B cell (primary cell): Measurements from ENCODE around the gene KRT75. TPM values are rescaled to one million over a fixed set of nuclear protein-coding genes. Genes with fewer than 3 reads are reported as not detected.

ENCODE experiments used
- ATAC-seq: fragments of 200-7000 bp; cut with Tn5 transposase; one replicate; pipeline ENCODE4 v1.10.0; 2021; ENCODE audit warnings: low read depth, mild to moderate bottlenecking, moderate number of reproducible peaks, moderate library complexity
- CTCF ChIA-PET: fragments of 350-600 bp; sonication (Branson Sonifier 250); formaldehyde crosslinking; loops from one replicate; lab custom pipeline; 2021; ENCODE audit warnings: antibody characterized with exemption, inconsistent platforms; lab: Charles Lee
- POLR2A ChIA-PET: fragments of 350-600 bp; sonication (Branson Sonifier 250); formaldehyde crosslinking; loops from one replicate; lab custom pipeline; 2021; ENCODE audit warnings: antibody characterized with exemption; lab: Charles Lee
- DNase-seq: peaks from one replicate; pipeline ENCODE4 v3.0.0; 2013
- H2AFZ ChIP-seq: 2 replicates; pipeline ENCODE4 v1.6.1; 2012; ENCODE audit warnings: mild to moderate bottlenecking, low read depth, low read length; ENCODE audit not compliant: insufficient read depth, poor library complexity, severe bottlenecking
- H3K27ac ChIP-seq, 2 donors: 1 replicate in 1 of 2; 2 replicates in 1 of 2; pipeline ENCODE4 v1.5.1; 2012 to 2013; ENCODE audit warnings: low read length in 2 of 2, mild to moderate bottlenecking in 2 of 2, moderate library complexity in 1 of 2
- H3K27me3 ChIP-seq, 4 experiments: fragments of 200-600 bp in 1 of 4; sonication (generic) in 1 of 4; replicated peaks in 1 of 4; 1 replicate in 2 of 4; 2 replicates in 2 of 4; pipeline versions ENCODE4 v1.6.1 to v1.7.0; 2013 to 2016; ENCODE audit warnings: low read length in 3 of 4, mild to moderate bottlenecking in 2 of 4, mixed read lengths in 1 of 4, moderate library complexity in 1 of 4; ENCODE audit not compliant: insufficient read depth in 4 of 4, control insufficient read depth in 3 of 4; ENCODE audit errors: control extremely low read depth in 1 of 4
- H3K36me3 ChIP-seq, 2 experiments: replicated peaks in 1 of 2; 1 replicate in 1 of 2; 2 replicates in 1 of 2; pipeline versions ENCODE4 v1.6.1 to v1.7.1; 2013; ENCODE audit warnings: low read length in 1 of 2; ENCODE audit not compliant: insufficient read depth in 2 of 2, control insufficient read depth in 1 of 2; ENCODE audit errors: control extremely low read depth in 1 of 2, extremely low read depth in 1 of 2
- H3K4me1 ChIP-seq, 2 donors: fragments of 200-600 bp in 1 of 2; sonication (generic) in 1 of 2; 1 replicate in 1 of 2; 2 replicates in 1 of 2; pipeline versions ENCODE4 v1.5.1 to v1.6.1; 2013 to 2017; ENCODE audit warnings: low read length in 2 of 2; ENCODE audit not compliant: control insufficient read depth in 2 of 2, insufficient read depth in 2 of 2
- H3K4me2 ChIP-seq: replicated peaks from 2 replicates; pipeline ENCODE3; 2012; ENCODE audit warnings: mild to moderate bottlenecking, low read depth, low read length; ENCODE audit not compliant: poor library complexity, severe bottlenecking
- H3K4me3 ChIP-seq, 5 experiments: fragments of 200-600 bp in 1 of 5; sonication (generic) in 1 of 5; 1 replicate in 3 of 5; 2 replicates in 2 of 5; pipeline versions ENCODE4 v1.5.1 to v1.7.0; 2011 to 2016; ENCODE audit warnings: low read length in 4 of 5, mild to moderate bottlenecking in 4 of 5, low read depth in 2 of 5, control low read depth in 1 of 5, moderate library complexity in 1 of 5; ENCODE audit not compliant: insufficient read depth in 1 of 5; ENCODE audit errors: control extremely low read depth in 1 of 5, extremely low read depth in 1 of 5
- H3K79me2 ChIP-seq: fragments of 200-600 bp; sonication (generic); one replicate; pipeline ENCODE4 v1.6.0; 2016; ENCODE audit warnings: low read length; ENCODE audit not compliant: control insufficient read depth, insufficient read depth
- H3K9ac ChIP-seq: fragments of 200-600 bp; sonication (generic); 2 replicates; pipeline ENCODE4 v1.6.1; 2017; ENCODE audit warnings: mild to moderate bottlenecking, low read length, moderate library complexity
- H3K9me3 ChIP-seq, 3 donors: one replicate each; pipeline versions ENCODE4 v1.6.1 to v1.7.1; 2013; ENCODE audit warnings: low read length in 2 of 3; ENCODE audit not compliant: control insufficient read depth in 2 of 3, insufficient read depth in 1 of 3; ENCODE audit errors: control extremely low read depth in 1 of 3
- H4K20me1 ChIP-seq: 2 replicates; pipeline ENCODE4 v1.6.0; 2012; ENCODE audit warnings: mild to moderate bottlenecking, low read length; ENCODE audit not compliant: insufficient read depth, control insufficient read depth, poor library complexity, severe bottlenecking
- H3K27ac Mint-ChIP-seq: one replicate; pipeline ENCODE4 v1.8.0; 2021; ENCODE audit warnings: mixed read lengths
- H3K27me3 Mint-ChIP-seq: one replicate; pipeline ENCODE4 v1.8.0; 2021; ENCODE audit warnings: mixed read lengths
- H3K4me1 Mint-ChIP-seq: one replicate; pipeline ENCODE4 v1.8.0; 2021; ENCODE audit warnings: mixed read lengths
- H3K4me3 Mint-ChIP-seq: one replicate; pipeline ENCODE4 v1.8.0; 2021; ENCODE audit warnings: mixed read lengths
- H3K9me3 Mint-ChIP-seq: one replicate; pipeline ENCODE4 v1.8.0; 2022; ENCODE audit warnings: mixed read lengths; ENCODE audit not compliant: insufficient read depth
- EZH2 ChIP-seq: IDR thresholded peaks from 2 replicates; pipeline ENCODE4 v1.6.1; 2012; ENCODE audit warnings: borderline replicate concordance, low read depth, mild to moderate bottlenecking, moderate library complexity, low read length; ENCODE audit not compliant: insufficient read depth, poor library complexity, severe bottlenecking
- WGBS: methylation state at CpG from one replicate; pipeline ENCODE4 v1.1.5; 2013; ENCODE audit warnings: missing lambda C conversion rate; ENCODE audit not compliant: insufficient coverage; 5-methylcytosine and 5-hydroxymethylcytosine counted together
- intact Hi-C: fragments of 100-400 bp; cut with micrococcal nuclease; formaldehyde crosslinking; loops from one replicate; pipeline ENCODE4 v1.10.0; 2022
- polyA plus RNA-seq: library from polyadenylated mRNA; depleted of rRNA; stranded (reverse); fragments of >200 nt; gene quantifications from 2 replicates; pipeline ENCODE4 v1.2.3, GENCODE V29; 2012
- total RNA-seq, 2 donors: library from RNA; stranded (reverse); fragments of 120-200 nt in 1 of 2; gene quantifications; 1 replicate in 1 of 2; 2 replicates in 1 of 2; pipeline versions ENCODE4 v1.2.3 to v1.2.4, GENCODE V29; 2013 to 2022
- TF ChIP-seq, protein P1 (sequence below): fragments of 200-600 bp; IDR thresholded peaks from one replicate; pipeline ENCODE4 v1.8.0; 2022; ENCODE audit warnings: antibody characterized with exemption, mild to moderate bottlenecking

KRT75 gene
- total and polyA plus RNA-seq, 2 donors (not counting 1 experiment from before 2014, with no cell fraction given), result not detected

DNA sequence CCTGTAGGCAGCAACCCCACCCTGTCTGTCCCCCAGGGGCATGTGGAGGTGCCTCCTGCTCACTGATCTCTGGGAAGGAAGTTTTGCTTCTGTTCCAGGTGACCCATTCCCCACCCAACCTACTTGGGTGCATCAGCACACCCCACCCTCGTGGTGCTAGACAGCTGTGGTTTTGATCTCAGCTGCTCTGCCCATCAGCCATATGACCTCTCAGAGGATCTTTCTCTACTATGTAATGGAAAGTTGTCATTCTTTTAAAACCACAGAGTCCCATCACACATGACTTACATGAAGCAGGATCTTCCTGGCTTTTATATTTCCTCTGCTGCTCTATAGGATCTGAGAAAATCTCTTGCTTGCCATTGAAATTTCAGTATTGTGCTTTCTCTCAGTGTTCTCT lies 14.5 kb downstream of the KRT75 start:
- no peak overlapping the region for H3K4me2 ChIP-seq
- POLR2A ChIA-PET, result no interaction called here
- no peak for TF ChIP-seq EZH2
- TF ChIP-seq, protein P1, sequence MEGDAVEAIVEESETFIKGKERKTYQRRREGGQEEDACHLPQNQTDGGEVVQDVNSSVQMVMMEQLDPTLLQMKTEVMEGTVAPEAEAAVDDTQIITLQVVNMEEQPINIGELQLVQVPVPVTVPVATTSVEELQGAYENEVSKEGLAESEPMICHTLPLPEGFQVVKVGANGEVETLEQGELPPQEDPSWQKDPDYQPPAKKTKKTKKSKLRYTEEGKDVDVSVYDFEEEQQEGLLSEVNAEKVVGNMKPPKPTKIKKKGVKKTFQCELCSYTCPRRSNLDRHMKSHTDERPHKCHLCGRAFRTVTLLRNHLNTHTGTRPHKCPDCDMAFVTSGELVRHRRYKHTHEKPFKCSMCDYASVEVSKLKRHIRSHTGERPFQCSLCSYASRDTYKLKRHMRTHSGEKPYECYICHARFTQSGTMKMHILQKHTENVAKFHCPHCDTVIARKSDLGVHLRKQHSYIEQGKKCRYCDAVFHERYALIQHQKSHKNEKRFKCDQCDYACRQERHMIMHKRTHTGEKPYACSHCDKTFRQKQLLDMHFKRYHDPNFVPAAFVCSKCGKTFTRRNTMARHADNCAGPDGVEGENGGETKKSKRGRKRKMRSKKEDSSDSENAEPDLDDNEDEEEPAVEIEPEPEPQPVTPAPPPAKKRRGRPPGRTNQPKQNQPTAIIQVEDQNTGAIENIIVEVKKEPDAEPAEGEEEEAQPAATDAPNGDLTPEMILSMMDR, result no peak
- no peak overlapping the region for H3K27ac ChIP-seq
- no peak overlapping the region for H3K4me3 ChIP-seq
- H3K4me1 ChIP-seq, result no peaks in the 10 kb centered on the region
- intact Hi-C loops, result no loop called here
- DNase-seq, result no peak
- no peaks in the 10 kb centered on the region for H3K79me2 ChIP-seq
- peaks cover 0 to 4% (median 0%) of the 10 kb centered on the region in 4 experiments for H3K27me3 ChIP-seq
- H3K27me3 Mint-ChIP-seq, result peaks cover 44% of the 10 kb centered on the region
- H4K20me1 ChIP-seq, result no peaks in the 10 kb centered on the region
- H2AFZ ChIP-seq, result no peak overlapping the region
- H3K9ac ChIP-seq, result no peak overlapping the region
- no peak overlapping the region for H3K4me3 Mint-ChIP-seq
- no peak for ATAC-seq
- H3K27ac Mint-ChIP-seq, result no peak overlapping the region
- no peaks in the 10 kb centered on the region for H3K9me3 Mint-ChIP-seq
- no peaks in the 10 kb centered on the region for H3K4me1 Mint-ChIP-seq
- H3K9me3 ChIP-seq, result no peaks in the 10 kb centered on the region
- no CpG with 5 or more reads among the region's 1 CpG for WGBS
- H3K36me3 ChIP-seq, result no peaks in the 10 kb centered on the region
- CTCF ChIA-PET, result no interaction called here

DNA sequence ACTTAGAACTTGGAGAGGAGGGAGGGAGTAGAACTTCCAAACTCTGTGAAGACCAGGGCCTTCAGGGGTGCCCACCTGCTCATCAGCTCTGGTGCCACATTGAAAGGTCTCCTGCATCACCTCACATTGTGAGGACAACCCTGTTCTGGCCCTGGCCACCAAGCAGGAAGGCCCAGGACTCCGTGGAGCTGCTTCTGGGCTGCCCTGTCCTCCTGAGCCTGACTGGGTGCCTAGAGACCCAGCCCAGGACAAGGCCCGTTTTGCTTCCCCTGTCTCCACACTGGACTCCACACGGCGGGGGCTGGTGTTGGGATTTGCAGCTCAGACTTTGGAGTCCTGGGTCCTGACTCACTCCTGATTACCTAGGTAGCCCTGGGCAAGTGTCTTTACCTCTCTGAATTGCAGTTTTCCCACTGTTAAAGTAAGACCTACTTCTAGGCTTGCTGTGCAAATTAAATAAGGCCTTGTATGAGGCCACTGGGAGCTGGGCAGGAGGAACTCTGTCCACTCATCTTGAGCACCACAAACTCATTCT lies 15.5 kb downstream of the KRT75 start:
- Mint-ChIP-seq H3K27me3 (peaks cover 47% of the 10 kb centered on the region), H3K27ac (no peak overlapping the region), H3K4me3 (no peak overlapping the region), H3K9me3 (no peaks in the 10 kb centered on the region), H3K4me1 (no peaks in the 10 kb centered on the region)
- intact Hi-C loops, result no loop called here
- no peaks in the 10 kb centered on the region for H3K27me3 ChIP-seq
- ChIA-PET POLR2A (no interaction called here), CTCF (no interaction called here)
- WGBS, result 89% methylated on average over 4 of the region's 4 CpGs
- H3K4me1 ChIP-seq, result no peaks in the 10 kb centered on the region
- H3K27ac ChIP-seq, result no peak overlapping the region
- H3K9ac ChIP-seq, result no peak overlapping the region
- H3K79me2 ChIP-seq, result no peaks in the 10 kb centered on the region
- ATAC-seq, result no peak
- H2AFZ ChIP-seq, result no peak overlapping the region
- H3K4me2 ChIP-seq, result no peak overlapping the region
- no peak overlapping the region for H3K4me3 ChIP-seq
- no peak for DNase-seq
- no peaks in the 10 kb centered on the region for H3K9me3 ChIP-seq
- H3K36me3 ChIP-seq, result no peaks in the 10 kb centered on the region
- TF ChIP-seq, protein P1, result no peak
- TF ChIP-seq EZH2, result no peak
- H4K20me1 ChIP-seq, result no peaks in the 10 kb centered on the region
